Measurements from ENCODE around the gene CARD19.

Gene CARD19

DNA sequence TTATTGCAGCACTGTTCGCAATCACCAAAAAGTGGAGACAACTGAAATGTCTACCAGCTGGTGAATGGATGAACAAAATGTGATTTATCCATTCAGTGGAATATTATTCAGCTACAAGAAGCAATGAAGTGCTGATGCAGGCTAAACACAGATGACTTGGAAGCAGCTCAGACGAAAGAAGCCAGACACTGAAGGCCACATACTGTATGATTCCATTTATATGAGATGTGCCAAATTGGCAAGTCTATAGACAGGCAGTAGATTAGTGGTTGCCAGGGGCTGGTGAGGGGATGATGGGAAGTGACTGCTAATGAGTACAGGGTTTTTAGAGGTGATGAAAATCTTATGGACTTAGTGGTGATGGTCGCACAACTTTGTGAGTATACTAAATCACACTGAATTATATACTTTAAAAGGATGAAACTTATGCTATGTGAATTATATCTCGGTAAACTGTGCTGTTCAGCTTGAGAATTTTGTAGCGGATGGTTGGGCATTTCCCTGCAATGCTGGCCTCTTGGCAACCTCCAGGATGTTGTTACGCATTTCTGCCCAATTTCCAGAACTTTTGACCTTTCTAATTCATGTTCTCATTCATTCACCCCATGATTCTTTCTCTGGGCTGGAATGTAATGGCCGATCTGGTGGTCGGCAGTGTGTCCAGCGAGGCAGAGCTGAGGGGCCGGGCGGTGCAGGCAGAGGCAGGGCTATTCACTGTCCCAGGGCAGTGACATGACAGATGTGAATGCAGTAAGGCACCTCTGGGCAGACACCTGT is 66.0 kb downstream of the CARD19 start:
- no peak for DNase-seq (ENCODE audit: low read depth)

Measured in stimulated activated CD8-positive, alpha-beta memory T cell treated with anti-CD3 and anti-CD28 coated beads, Interleukin-7, amount 100 ng/mL, for 24 hours (primary cell).